ENCODE data around the gene ABCA9.

ABCA9 gene

GRCh38 chr17:69042308-69042707 lies 18.4 kb downstream of the ABCA9 start:
- no peaks in the 10 kb centered on the region for H3K27me3 ChIP-seq
- TF ChIP-seq, protein P1, sequence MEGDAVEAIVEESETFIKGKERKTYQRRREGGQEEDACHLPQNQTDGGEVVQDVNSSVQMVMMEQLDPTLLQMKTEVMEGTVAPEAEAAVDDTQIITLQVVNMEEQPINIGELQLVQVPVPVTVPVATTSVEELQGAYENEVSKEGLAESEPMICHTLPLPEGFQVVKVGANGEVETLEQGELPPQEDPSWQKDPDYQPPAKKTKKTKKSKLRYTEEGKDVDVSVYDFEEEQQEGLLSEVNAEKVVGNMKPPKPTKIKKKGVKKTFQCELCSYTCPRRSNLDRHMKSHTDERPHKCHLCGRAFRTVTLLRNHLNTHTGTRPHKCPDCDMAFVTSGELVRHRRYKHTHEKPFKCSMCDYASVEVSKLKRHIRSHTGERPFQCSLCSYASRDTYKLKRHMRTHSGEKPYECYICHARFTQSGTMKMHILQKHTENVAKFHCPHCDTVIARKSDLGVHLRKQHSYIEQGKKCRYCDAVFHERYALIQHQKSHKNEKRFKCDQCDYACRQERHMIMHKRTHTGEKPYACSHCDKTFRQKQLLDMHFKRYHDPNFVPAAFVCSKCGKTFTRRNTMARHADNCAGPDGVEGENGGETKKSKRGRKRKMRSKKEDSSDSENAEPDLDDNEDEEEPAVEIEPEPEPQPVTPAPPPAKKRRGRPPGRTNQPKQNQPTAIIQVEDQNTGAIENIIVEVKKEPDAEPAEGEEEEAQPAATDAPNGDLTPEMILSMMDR (IDR thresholded peaks at IDR 0.05), result no peak
- H3K4me1 ChIP-seq (ENCODE audit: control insufficient read depth in 1 of 2, insufficient read depth in 1 of 2, low read depth in 1 of 2, low read length in 1 of 2), result peaks cover 9 to 10% of the 10 kb centered on the region in 2 experiments
- H3K27ac ChIP-seq, result no peak overlapping the region
- no peaks in the 10 kb centered on the region for H3K9me3 ChIP-seq
- no peak overlapping the region for H3K4me3 ChIP-seq (ENCODE audit: low read depth in 1 of 2, low read length in 1 of 2)
- no peaks in the 10 kb centered on the region for H3K36me3 ChIP-seq

GRCh38 chr17:69031839-69032238 lies 28.9 kb downstream of the ABCA9 start:
- Histone ChIP-seq H3K27me3 (no peaks in the 10 kb centered on the region), H3K9me3 (no peaks in the 10 kb centered on the region), H3K4me1 (ENCODE audit: control insufficient read depth in 1 of 2, insufficient read depth in 1 of 2, low read depth in 1 of 2, low read length in 1 of 2) (no peaks in the 10 kb centered on the region), H3K4me3 (ENCODE audit: low read depth in 1 of 2, low read length in 1 of 2) (no peak overlapping the region), H3K36me3 (no peaks in the 10 kb centered on the region), H3K27ac (no peak overlapping the region)
- TF ChIP-seq, protein P1 (IDR thresholded peaks at IDR 0.05), result no peak

DNA sequence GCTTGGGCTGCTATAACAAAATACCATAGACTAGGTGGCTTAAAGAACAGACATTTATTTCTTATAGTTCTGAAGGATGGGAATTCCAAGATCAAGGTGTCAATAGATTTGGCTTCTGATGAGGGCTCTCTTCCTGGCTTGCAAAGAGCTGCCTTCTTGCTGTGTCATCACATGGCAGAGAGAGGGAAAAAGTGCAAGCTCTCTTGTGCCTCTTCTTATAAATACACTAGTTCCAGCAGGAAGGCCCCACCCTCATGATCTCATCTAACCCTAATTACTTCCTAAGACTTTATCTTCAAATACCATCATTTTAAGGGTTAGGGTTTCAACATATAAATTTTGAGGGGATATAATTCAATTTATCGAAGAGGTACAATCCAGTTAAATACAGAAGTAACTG lies 30.6 kb downstream of the ABCA9 start:
- Histone ChIP-seq H3K4me1 (ENCODE audit: control insufficient read depth in 1 of 2, insufficient read depth in 1 of 2, low read depth in 1 of 2, low read length in 1 of 2) (no peaks in the 10 kb centered on the region), H3K4me3 (ENCODE audit: low read depth in 1 of 2, low read length in 1 of 2) (no peak overlapping the region), H3K27me3 (no peaks in the 10 kb centered on the region), H3K36me3 (no peaks in the 10 kb centered on the region), H3K27ac (no peak overlapping the region), H3K9me3 (no peaks in the 10 kb centered on the region)
- TF ChIP-seq, protein P1 (IDR thresholded peaks at IDR 0.05), result no peak

DNA sequence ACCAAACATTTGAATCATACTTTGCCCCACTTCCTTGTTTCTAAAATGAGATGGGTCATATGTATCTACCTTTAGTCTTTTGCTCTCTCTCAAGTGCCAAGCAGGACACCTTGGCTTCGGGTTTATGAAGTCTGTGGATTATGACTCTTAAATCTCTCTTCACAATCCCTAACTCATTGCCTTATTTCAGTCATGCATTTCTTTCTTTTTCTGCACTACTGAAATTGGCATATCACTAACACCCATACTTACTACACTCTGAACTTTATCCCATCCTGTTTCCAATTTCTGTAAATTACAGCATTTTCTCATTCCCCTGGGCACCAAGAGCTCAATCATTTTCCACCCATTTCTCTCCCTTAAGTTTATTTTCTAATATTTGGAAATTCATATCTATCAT lies 42.0 kb downstream of the ABCA9 start:
- Histone ChIP-seq H3K36me3 (no peaks in the 10 kb centered on the region), H3K27ac (no peak overlapping the region), H3K4me1 (ENCODE audit: control insufficient read depth in 1 of 2, insufficient read depth in 1 of 2, low read depth in 1 of 2, low read length in 1 of 2) (no peaks in the 10 kb centered on the region), H3K4me3 (ENCODE audit: low read depth in 1 of 2, low read length in 1 of 2) (no peak overlapping the region), H3K9me3 (no peaks in the 10 kb centered on the region), H3K27me3 (no peaks in the 10 kb centered on the region)
- TF ChIP-seq, protein P1 (IDR thresholded peaks at IDR 0.05), result no peak

DNA sequence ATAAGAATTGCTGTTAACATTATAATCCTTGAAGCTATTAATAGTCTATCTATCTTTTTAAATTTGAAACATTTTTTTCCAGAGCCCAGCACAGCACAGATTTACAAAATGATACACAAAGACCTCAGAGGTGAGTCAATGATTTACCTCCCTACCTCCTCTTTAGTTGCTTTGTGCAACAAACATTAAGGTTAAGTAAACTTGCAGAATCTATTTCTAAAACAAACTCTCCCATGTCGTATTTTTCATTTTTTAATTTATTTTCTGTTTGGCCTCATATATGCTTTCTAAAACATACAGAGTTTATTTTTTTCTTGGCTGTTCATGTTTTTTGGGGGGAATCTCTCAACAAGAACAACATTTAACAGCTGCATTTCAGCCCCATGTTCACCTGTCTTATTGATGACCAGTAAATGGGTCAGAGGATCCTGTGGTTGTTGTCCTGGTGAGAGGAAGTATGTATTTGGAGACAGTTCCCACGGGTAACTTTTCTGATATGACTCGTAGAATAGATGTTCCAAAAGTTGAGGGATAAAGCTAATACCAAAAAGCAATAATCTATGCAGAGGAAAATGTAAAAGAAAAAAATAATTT lies 42.6 kb downstream of the ABCA9 start:
- H3K4me3 ChIP-seq (ENCODE audit: low read depth in 1 of 2, low read length in 1 of 2), result no peak overlapping the region
- TF ChIP-seq, protein P1 (IDR thresholded peaks at IDR 0.05), result no peak

More for the DNA sequence above, 42.6 kb downstream of the ABCA9 start:
- Histone ChIP-seq H3K4me1 (ENCODE audit: control insufficient read depth in 1 of 2, insufficient read depth in 1 of 2, low read depth in 1 of 2, low read length in 1 of 2) (no peaks in the 10 kb centered on the region), H3K27me3 (no peaks in the 10 kb centered on the region), H3K36me3 (no peaks in the 10 kb centered on the region), H3K27ac (no peak overlapping the region), H3K9me3 (no peaks in the 10 kb centered on the region)

Data from neutrophil (primary cell).